HS-27A (cell line): Measurements from ENCODE around the gene TRIM62.

Experiments
- DNase-seq: peaks from one replicate; pipeline ENCODE4 v3.0.0-alpha.2; 2012; ENCODE audit warnings: low read depth, missing footprints

The TRIM62 gene

DNA sequence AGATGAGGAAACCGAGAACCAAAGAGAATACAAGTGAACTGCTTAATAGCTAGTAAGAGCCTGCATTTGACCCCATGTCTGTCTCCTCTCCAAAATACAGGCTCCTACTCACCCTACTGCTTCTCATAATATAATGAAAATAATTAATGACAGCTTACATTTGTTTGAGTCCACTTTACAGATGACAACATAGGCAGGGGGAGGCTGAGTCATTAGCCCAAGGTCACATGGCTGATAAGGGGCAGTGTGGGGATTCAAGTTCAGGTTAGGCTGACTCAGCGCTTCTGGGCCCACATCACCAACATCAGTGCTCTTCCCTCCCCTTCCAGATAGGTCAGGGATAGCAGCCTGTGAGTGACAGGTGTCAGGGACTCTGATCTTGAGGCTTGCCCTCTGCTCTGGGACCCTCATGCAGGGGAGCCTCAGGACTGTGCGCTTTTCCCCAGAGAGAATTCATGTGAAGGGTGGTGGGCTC lies 84.7 kb downstream of the TRIM62 start:
- no peak for DNase-seq

DNA sequence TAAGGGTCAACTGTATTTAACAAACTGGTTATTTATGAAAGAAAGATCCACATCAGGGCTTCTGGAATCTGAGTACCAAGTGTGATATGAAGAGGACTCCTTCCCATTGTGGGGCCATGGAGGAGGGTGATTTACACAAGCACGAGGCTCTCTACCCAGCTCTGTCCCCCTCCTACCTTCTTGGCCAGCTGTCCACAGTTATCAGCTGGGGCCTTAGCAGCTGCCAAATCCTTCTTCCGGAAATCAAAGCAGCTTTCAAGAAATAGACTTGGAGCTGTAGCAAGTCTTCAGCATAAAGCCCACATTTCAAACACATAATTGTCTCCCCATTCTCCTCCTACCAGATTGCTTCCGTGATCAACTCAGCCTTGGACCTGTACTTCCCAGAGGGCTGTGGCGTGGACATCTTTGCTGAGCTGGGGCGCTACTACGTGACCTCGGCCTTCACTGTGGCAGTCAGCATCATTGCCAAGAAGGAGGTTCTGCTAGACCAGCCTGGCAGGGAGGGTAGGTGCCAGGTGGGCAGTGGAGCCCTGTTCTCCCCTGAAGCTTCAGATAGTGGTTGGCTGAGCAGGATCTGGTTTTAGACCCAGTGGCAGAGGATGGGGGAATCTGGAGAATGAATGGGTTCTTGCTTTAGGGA lies 85.4 kb downstream of the TRIM62 start:
- no peak for DNase-seq
